HEK293 (cell line): ENCODE data around the gene MALRD1.

ENCODE experiments used
- CTCF ChIA-PET: fragments of 350-600 bp; formaldehyde crosslinking; extraction: SDS; loops from one replicate; lab custom pipeline; 2021; ENCODE audit warnings: antibody characterized with exemption; lab: Yijun Ruan, JAX
- POLR2A ChIA-PET: fragments of 300-600 bp; formaldehyde crosslinking; extraction: SDS; loops from one replicate; lab custom pipeline; 2020; ENCODE audit warnings: antibody characterized with exemption, inconsistent platforms; lab: Yijun Ruan, JAX
- H3K27ac ChIP-seq: fragments of 200-500 bp; sonication (Bioruptor generic); 2 replicates; pipeline ENCODE4 v1.5.1; 2014; ENCODE audit warnings: low read depth, low read length, control low read depth, inconsistent platforms; ENCODE audit errors: extremely low read depth
- H3K36me3 ChIP-seq, 2 experiments: fragments of 200-500 bp in 1 of 2; sonication (Bioruptor generic) in 1 of 2; 1 replicate in 1 of 2; 2 replicates in 1 of 2; pipeline ENCODE4 v1.5.1; 2014 to 2017; ENCODE audit warnings: inconsistent platforms in 2 of 2, low read length in 2 of 2; ENCODE audit not compliant: control insufficient read depth in 2 of 2, insufficient read depth in 1 of 2
- H3K4me1 ChIP-seq: fragments of 200-500 bp; sonication (Bioruptor generic); 2 replicates; pipeline ENCODE4 v1.5.1; 2014; ENCODE audit warnings: mild to moderate bottlenecking, low read length, inconsistent platforms; ENCODE audit not compliant: control insufficient read depth, insufficient read depth
- H3K4me3 ChIP-seq: 2 replicates; pipeline ENCODE4 v1.5.1; 2011; ENCODE audit warnings: low read depth, mild to moderate bottlenecking, control low read depth, low read length, moderate library complexity
- H3K9me3 ChIP-seq: fragments of 200-500 bp; sonication (Bioruptor generic); 2 replicates; pipeline ENCODE4 v1.5.1; 2014; ENCODE audit warnings: low read depth, low read length, inconsistent platforms; ENCODE audit not compliant: control insufficient read depth, insufficient read depth
- BCL11A ChIP-seq: fragments of 450-650 bp; formaldehyde crosslinking; IDR thresholded peaks from 2 replicates; pipeline ENCODE4 v1.5.1; 2016; ENCODE audit warnings: low read depth, missing biosample characterization, missing genetic modification characterization
- GFI1B ChIP-seq: fragments of 450-650 bp; formaldehyde crosslinking; IDR thresholded peaks from 2 replicates; pipeline ENCODE4 v1.5.1; 2016; ENCODE audit warnings: missing biosample characterization, missing genetic modification characterization
- KLF16 ChIP-seq: fragments of 450-650 bp; formaldehyde crosslinking; IDR thresholded peaks from 2 replicates; pipeline ENCODE4 v1.5.1; 2017; ENCODE audit warnings: missing biosample characterization, missing genetic modification characterization
- SCRT1 ChIP-seq: fragments of 450-650 bp; formaldehyde crosslinking; IDR thresholded peaks from 2 replicates; pipeline ENCODE4 v1.5.1; 2016; ENCODE audit warnings: missing biosample characterization, missing genetic modification characterization, borderline replicate concordance
- ZNF146 ChIP-seq: fragments of 450-650 bp; formaldehyde crosslinking; IDR thresholded peaks from 2 replicates; pipeline ENCODE4 v1.5.1; 2016; ENCODE audit warnings: missing biosample characterization, missing genetic modification characterization
- ZNF148 ChIP-seq: fragments of 450-650 bp; formaldehyde crosslinking; IDR thresholded peaks from 2 replicates; pipeline ENCODE4 v1.5.0; 2017; ENCODE audit warnings: missing biosample characterization, missing genetic modification characterization, borderline replicate concordance
- ZNF19 ChIP-seq: fragments of 450-650 bp; formaldehyde crosslinking; IDR thresholded peaks from 2 replicates; pipeline ENCODE4; 2016; ENCODE audit warnings: missing biosample characterization, missing genetic modification characterization, low read depth
- ZNF324 ChIP-seq: fragments of 450-650 bp; formaldehyde crosslinking; IDR thresholded peaks from 2 replicates; pipeline ENCODE4 v1.5.1; 2016; ENCODE audit warnings: missing biosample characterization, missing genetic modification characterization
- ZNF398 ChIP-seq: fragments of 450-650 bp; formaldehyde crosslinking; IDR thresholded peaks from 2 replicates; pipeline ENCODE4 v1.5.1; 2017; ENCODE audit warnings: missing biosample characterization, missing genetic modification characterization
- ZNF560 ChIP-seq: fragments of 450-650 bp; formaldehyde crosslinking; IDR thresholded peaks from 2 replicates; pipeline ENCODE4 v1.5.1; 2017; ENCODE audit warnings: missing biosample characterization, missing genetic modification characterization, borderline replicate concordance
- ZNF571 ChIP-seq: fragments of 450-650 bp; formaldehyde crosslinking; IDR thresholded peaks from 2 replicates; pipeline ENCODE4 v1.5.0; 2017; ENCODE audit warnings: missing biosample characterization, missing genetic modification characterization
- ZNF585B ChIP-seq: fragments of 450-650 bp; formaldehyde crosslinking; IDR thresholded peaks from 2 replicates; pipeline ENCODE4 v1.5.1; 2016; ENCODE audit warnings: missing biosample characterization, missing genetic modification characterization
- ZNF621 ChIP-seq: fragments of 450-650 bp; formaldehyde crosslinking; IDR thresholded peaks from 2 replicates; pipeline ENCODE4 v1.5.1; 2017; ENCODE audit warnings: missing biosample characterization, missing genetic modification characterization
- ZNF623 ChIP-seq: fragments of 450-650 bp; formaldehyde crosslinking; IDR thresholded peaks from 2 replicates; pipeline ENCODE4 v1.5.1; 2016; ENCODE audit warnings: missing biosample characterization, missing genetic modification characterization
- ZNF658 ChIP-seq: fragments of 450-650 bp; formaldehyde crosslinking; IDR thresholded peaks from 2 replicates; pipeline ENCODE4; 2016; ENCODE audit warnings: missing biosample characterization, missing genetic modification characterization
- ZNF704 ChIP-seq: fragments of 450-650 bp; formaldehyde crosslinking; IDR thresholded peaks from 2 replicates; pipeline ENCODE4 v1.5.1; 2016; ENCODE audit warnings: missing biosample characterization, missing genetic modification characterization
- TF ChIP-seq, protein P1 (sequence below): fragments of 450-650 bp; formaldehyde crosslinking; IDR thresholded peaks from 2 replicates; pipeline ENCODE4 v1.5.1; 2016; ENCODE audit warnings: missing biosample characterization, missing genetic modification characterization, low read depth
- TF ChIP-seq, protein P2 (sequence below): fragments of 450-650 bp; formaldehyde crosslinking; IDR thresholded peaks from 2 replicates; pipeline ENCODE4 v1.5.1; 2016; ENCODE audit warnings: missing biosample characterization, missing genetic modification characterization
- TF ChIP-seq, protein P3 (sequence below): fragments of 450-650 bp; formaldehyde crosslinking; optimal IDR thresholded peaks from 2 replicates; pipeline ENCODE3; 2016; ENCODE audit warnings: missing biosample characterization, mild to moderate bottlenecking, missing genetic modification characterization

Gene MALRD1

DNA sequence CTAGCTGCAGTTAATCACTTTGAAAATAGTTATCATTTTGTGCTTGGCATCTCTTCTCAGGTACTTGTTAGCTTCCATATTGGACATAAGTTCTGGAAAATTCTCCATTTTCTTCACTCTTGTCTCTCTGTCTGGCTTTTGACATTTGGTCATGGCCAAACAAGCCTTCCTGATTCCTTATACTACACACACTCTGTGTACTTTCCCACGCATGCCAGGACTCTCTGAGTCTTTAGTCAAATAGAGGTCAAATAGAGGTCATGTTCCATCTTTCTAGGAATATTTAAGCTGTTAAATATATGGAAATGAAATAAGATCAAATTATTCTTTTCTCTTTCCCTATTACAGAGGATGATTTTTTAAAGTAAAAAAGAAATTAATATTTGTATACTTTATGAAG is 532.1 kb downstream of the MALRD1 start:
- ChIA-PET CTCF (no interaction called here), POLR2A (no interaction called here)
- H3K4me1 ChIP-seq: no peaks in the 10 kb centered on the region
- no peaks in the 10 kb centered on the region for H3K36me3 ChIP-seq
- no peak overlapping the region for H3K4me3 ChIP-seq
- TF ChIP-seq ZNF324 (tag by site-specific recombination) (no peak), ZNF704 (tag by site-specific recombination) (no peak), ZNF585B (tag by site-specific recombination) (no peak), ZNF398 (no peak)
- no peak overlapping the region for H3K27ac ChIP-seq
- H3K9me3 ChIP-seq: no peaks in the 10 kb centered on the region

GRCh38 chr10:19588608-19589007 is 540.0 kb downstream of the MALRD1 start:
- Histone ChIP-seq H3K9me3 (no peaks in the 10 kb centered on the region), H3K27ac (no peak overlapping the region), H3K36me3 (no peaks in the 10 kb centered on the region), H3K4me1 (no peaks in the 10 kb centered on the region), H3K4me3 (no peak overlapping the region)
- POLR2A ChIA-PET: no interaction called here
- CTCF ChIA-PET: no interaction called here
- TF ChIP-seq ZNF658: no peak
- TF ChIP-seq ZNF146: no peak
- TF ChIP-seq ZNF623 (tag by site-specific recombination): no peak
- no peak for TF ChIP-seq ZNF621
- TF ChIP-seq, protein P1, sequence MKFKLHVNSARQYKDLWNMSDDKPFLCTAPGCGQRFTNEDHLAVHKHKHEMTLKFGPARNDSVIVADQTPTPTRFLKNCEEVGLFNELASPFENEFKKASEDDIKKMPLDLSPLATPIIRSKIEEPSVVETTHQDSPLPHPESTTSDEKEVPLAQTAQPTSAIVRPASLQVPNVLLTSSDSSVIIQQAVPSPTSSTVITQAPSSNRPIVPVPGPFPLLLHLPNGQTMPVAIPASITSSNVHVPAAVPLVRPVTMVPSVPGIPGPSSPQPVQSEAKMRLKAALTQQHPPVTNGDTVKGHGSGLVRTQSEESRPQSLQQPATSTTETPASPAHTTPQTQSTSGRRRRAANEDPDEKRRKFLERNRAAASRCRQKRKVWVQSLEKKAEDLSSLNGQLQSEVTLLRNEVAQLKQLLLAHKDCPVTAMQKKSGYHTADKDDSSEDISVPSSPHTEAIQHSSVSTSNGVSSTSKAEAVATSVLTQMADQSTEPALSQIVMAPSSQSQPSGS (tag by site-specific recombination): no peak
- TF ChIP-seq SCRT1 (tag by site-specific recombination): no peak
- TF ChIP-seq, protein P2, sequence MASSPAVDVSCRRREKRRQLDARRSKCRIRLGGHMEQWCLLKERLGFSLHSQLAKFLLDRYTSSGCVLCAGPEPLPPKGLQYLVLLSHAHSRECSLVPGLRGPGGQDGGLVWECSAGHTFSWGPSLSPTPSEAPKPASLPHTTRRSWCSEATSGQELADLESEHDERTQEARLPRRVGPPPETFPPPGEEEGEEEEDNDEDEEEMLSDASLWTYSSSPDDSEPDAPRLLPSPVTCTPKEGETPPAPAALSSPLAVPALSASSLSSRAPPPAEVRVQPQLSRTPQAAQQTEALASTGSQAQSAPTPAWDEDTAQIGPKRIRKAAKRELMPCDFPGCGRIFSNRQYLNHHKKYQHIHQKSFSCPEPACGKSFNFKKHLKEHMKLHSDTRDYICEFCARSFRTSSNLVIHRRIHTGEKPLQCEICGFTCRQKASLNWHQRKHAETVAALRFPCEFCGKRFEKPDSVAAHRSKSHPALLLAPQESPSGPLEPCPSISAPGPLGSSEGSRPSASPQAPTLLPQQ: no peak
- TF ChIP-seq ZNF19 (tag by site-specific recombination): no peak
- no peak for TF ChIP-seq GFI1B (tag by site-specific recombination)
- no peak for TF ChIP-seq KLF16 (tag by site-specific recombination)
- TF ChIP-seq BCL11A: no peak
- TF ChIP-seq, protein P3, sequence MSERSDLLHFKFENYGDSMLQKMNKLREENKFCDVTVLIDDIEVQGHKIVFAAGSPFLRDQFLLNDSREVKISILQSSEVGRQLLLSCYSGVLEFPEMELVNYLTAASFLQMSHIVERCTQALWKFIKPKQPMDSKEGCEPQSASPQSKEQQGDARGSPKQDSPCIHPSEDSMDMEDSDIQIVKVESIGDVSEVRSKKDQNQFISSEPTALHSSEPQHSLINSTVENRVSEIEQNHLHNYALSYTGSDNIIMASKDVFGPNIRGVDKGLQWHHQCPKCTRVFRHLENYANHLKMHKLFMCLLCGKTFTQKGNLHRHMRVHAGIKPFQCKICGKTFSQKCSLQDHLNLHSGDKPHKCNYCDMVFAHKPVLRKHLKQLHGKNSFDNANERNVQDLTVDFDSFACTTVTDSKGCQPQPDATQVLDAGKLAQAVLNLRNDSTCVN (tag by site-specific recombination): no peak
- TF ChIP-seq ZNF571 (tag by site-specific recombination): no peak
- no peak for TF ChIP-seq ZNF560 (tag by site-specific recombination)
- no peak for TF ChIP-seq ZNF148 (tag by site-specific recombination)
